DOHH2 (cell line): ENCODE measurements around the gene ATP9B.

Experiments
- H3F3A ChIP-seq: fragments of 200-600 bp; sonication (generic), shearing (Covaris generic); 2 replicates; pipeline ENCODE4 v1.6.0; 2016; ENCODE audit warnings: antibody characterized with exemption, mild to moderate bottlenecking; ENCODE audit not compliant: control insufficient read depth, insufficient read depth
- H3K27ac ChIP-seq: fragments of 200-600 bp; sonication (generic); 2 replicates; pipeline ENCODE4 v1.5.1; 2014; ENCODE audit warnings: low read depth, mild to moderate bottlenecking, low read length, moderate library complexity
- H3K27me3 ChIP-seq: fragments of 200-600 bp; sonication (generic); 2 replicates; pipeline ENCODE4 v1.6.1; 2014; ENCODE audit warnings: mild to moderate bottlenecking, low read length, mixed read lengths; ENCODE audit not compliant: control insufficient read depth
- H3K36me3 ChIP-seq: fragments of 200-600 bp; sonication (generic); 2 replicates; pipeline ENCODE4 v1.6.1; 2014; ENCODE audit warnings: mild to moderate bottlenecking, low read length, moderate library complexity, mixed read lengths; ENCODE audit not compliant: control insufficient read depth
- H3K4me1 ChIP-seq: fragments of 200-600 bp; sonication (generic); 2 replicates; pipeline ENCODE4 v1.6.1; 2014; ENCODE audit warnings: mild to moderate bottlenecking, low read length, mixed read lengths; ENCODE audit not compliant: control insufficient read depth
- H3K4me2 ChIP-seq: fragments of 200-600 bp; sonication (generic); 2 replicates; pipeline ENCODE4 v1.6.0; 2014; ENCODE audit warnings: mild to moderate bottlenecking, low read length, moderate library complexity
- H3K4me3 ChIP-seq: fragments of 200-600 bp; sonication (generic); 2 replicates; pipeline ENCODE4 v1.5.1; 2014; ENCODE audit warnings: mild to moderate bottlenecking, low read length, mixed read lengths
- H3K79me2 ChIP-seq: fragments of 200-600 bp; sonication (generic); 2 replicates; pipeline ENCODE4 v1.6.1; 2014; ENCODE audit warnings: mild to moderate bottlenecking, low read length, mixed read lengths; ENCODE audit not compliant: control insufficient read depth
- H3K9me2 ChIP-seq: fragments of 200-600 bp; sonication (generic); replicated peaks from 2 replicates; pipeline ENCODE4 v1.6.1; 2014; ENCODE audit warnings: mild to moderate bottlenecking, low read length, mixed read lengths; ENCODE audit not compliant: control insufficient read depth
- H3K9me3 ChIP-seq: fragments of 200-600 bp; sonication (generic); 2 replicates; pipeline ENCODE4 v1.6.1; 2014; ENCODE audit warnings: antibody characterized with exemption, low read length, mixed read lengths; ENCODE audit not compliant: control insufficient read depth, insufficient read depth
- H4K20me1 ChIP-seq: fragments of 200-600 bp; sonication (generic); 2 replicates; pipeline ENCODE4 v1.6.0; 2014; ENCODE audit warnings: low read depth, mild to moderate bottlenecking, antibody characterized with exemption, low read length, moderate library complexity; ENCODE audit not compliant: control insufficient read depth, insufficient read depth
- EZH2phosphoT487 ChIP-seq: fragments of 200-600 bp; sonication (generic); IDR thresholded peaks from 2 replicates; pipeline ENCODE4 v1.6.1; 2017; ENCODE audit warnings: borderline replicate concordance, mild to moderate bottlenecking, antibody characterized with exemption, low read length, moderate library complexity, mixed read lengths
- TF ChIP-seq, protein P1 (sequence below): fragments of 200-600 bp; sonication (generic); IDR thresholded peaks from one replicate; pipeline ENCODE4 v1.5.1; 2014; ENCODE audit warnings: antibody characterized with exemption, mild to moderate bottlenecking, low read depth, low read length; ENCODE audit not compliant: poor library complexity, severe bottlenecking

Gene ATP9B

GRCh38 chr18:79206444-79206843 is 137.2 kb downstream of the ATP9B start:
- H4K20me1 ChIP-seq = no peaks in the 10 kb centered on the region

DNA sequence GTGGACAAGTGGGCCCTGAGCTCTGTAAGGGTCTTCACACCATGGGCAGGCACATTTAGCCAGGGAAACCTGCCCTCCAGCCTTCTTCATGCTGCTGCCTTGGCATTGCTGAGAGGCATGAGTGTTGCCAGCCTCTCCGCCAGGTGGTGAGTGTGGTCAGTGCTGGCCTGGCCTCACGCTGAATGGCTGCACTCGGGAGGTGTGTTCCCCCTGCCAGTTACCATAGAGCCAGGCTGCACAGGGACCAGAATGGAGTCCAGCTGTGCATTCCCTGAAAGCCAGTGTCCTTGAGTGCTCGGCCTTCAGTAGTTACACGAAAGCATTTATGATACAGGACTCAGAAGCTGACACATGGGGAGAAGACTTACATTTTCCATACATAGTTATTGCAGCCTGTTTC is 139.7 kb downstream of the ATP9B start:
- no peaks in the 10 kb centered on the region for H3F3A ChIP-seq
- H3K27ac ChIP-seq = no peak overlapping the region
- no peak overlapping the region for H3K4me3 ChIP-seq
- H3K27me3 ChIP-seq = no peaks in the 10 kb centered on the region
- no peak for TF ChIP-seq EZH2phosphoT487
- TF ChIP-seq, protein P1, sequence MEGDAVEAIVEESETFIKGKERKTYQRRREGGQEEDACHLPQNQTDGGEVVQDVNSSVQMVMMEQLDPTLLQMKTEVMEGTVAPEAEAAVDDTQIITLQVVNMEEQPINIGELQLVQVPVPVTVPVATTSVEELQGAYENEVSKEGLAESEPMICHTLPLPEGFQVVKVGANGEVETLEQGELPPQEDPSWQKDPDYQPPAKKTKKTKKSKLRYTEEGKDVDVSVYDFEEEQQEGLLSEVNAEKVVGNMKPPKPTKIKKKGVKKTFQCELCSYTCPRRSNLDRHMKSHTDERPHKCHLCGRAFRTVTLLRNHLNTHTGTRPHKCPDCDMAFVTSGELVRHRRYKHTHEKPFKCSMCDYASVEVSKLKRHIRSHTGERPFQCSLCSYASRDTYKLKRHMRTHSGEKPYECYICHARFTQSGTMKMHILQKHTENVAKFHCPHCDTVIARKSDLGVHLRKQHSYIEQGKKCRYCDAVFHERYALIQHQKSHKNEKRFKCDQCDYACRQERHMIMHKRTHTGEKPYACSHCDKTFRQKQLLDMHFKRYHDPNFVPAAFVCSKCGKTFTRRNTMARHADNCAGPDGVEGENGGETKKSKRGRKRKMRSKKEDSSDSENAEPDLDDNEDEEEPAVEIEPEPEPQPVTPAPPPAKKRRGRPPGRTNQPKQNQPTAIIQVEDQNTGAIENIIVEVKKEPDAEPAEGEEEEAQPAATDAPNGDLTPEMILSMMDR = no peak
- no peaks in the 10 kb centered on the region for H3K9me2 ChIP-seq
- no peaks in the 10 kb centered on the region for H3K9me3 ChIP-seq
- no peaks in the 10 kb centered on the region for H3K79me2 ChIP-seq
- no peaks in the 10 kb centered on the region for H3K36me3 ChIP-seq
- H3K4me1 ChIP-seq = no peaks in the 10 kb centered on the region
- no peaks in the 10 kb centered on the region for H4K20me1 ChIP-seq
- no peak overlapping the region for H3K4me2 ChIP-seq

More at GRCh38 chr18:79206444-79206843, 137.2 kb downstream of the ATP9B start:
- Histone ChIP-seq H3K36me3 (no peaks in the 10 kb centered on the region), H3K27ac (no peak overlapping the region), H3K27me3 (no peaks in the 10 kb centered on the region), H3K9me2 (no peaks in the 10 kb centered on the region), H3K4me1 (no peaks in the 10 kb centered on the region), H3K4me3 (no peak overlapping the region), H3K9me3 (no peaks in the 10 kb centered on the region), H3K79me2 (no peaks in the 10 kb centered on the region), H3K4me2 (no peak overlapping the region), H3F3A (no peaks in the 10 kb centered on the region)
- TF ChIP-seq, protein P1 = no peak

DNA sequence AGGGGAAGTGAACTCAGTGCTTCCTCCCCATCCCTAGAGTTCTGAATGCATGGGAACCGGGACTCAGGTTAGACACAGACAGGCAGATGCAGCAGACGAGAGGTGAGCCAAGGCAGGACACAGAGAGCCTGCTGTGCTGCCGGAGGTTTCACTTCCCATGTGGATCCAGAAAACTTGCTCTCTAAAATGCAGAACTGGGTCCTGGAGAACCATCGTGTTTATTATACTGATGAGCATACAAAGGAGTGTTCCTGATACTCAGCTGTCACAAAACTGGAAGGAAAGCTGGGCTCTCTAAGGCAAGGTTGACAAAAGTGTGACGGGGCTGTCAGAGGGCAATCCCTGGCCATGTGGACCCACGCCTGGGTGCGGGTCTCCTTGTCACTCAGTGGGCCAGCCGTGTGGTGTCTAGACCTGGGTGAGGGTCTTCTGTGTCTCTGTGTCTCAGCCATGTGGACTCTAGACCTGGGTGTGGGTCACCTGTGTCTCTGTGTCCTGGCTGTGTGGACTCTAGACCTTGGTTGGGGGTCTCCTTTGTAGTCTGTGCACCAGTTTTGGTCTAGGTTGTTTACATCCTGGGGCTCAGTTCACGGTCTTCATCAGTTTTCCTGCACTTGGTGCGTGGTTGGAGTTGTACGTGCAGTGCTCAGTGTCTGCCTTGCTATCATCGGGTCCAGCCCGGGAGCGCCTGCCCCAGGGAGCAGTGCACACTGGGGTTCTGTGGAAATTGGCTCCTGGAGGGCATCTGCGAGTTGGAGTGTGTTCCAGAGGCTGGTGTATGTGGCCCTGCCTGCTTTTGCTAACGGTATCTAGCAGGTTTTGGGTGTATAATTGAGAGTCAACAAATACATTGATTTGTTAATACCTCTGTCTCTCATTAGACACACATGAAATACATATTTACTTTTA is 141.1 kb downstream of the ATP9B start:
- no peak for TF ChIP-seq EZH2phosphoT487
- TF ChIP-seq, protein P1 = no peak
- Histone ChIP-seq H3K9me3 (no peaks in the 10 kb centered on the region), H3K4me1 (no peaks in the 10 kb centered on the region), H3F3A (no peaks in the 10 kb centered on the region), H3K36me3 (no peaks in the 10 kb centered on the region), H3K79me2 (no peaks in the 10 kb centered on the region), H3K27ac (no peak overlapping the region), H3K9me2 (no peaks in the 10 kb centered on the region), H3K4me3 (no peak overlapping the region), H4K20me1 (no peaks in the 10 kb centered on the region), H3K27me3 (no peaks in the 10 kb centered on the region), H3K4me2 (no peak overlapping the region)
